Measurements from ENCODE around the gene PTPN4.
"Not testable (repeated sequence)": the region's sequence is repeated elsewhere in the genome, so short reads cannot be mapped to it uniquely, and the experiment has no call there.

The PTPN4 gene

DNA sequence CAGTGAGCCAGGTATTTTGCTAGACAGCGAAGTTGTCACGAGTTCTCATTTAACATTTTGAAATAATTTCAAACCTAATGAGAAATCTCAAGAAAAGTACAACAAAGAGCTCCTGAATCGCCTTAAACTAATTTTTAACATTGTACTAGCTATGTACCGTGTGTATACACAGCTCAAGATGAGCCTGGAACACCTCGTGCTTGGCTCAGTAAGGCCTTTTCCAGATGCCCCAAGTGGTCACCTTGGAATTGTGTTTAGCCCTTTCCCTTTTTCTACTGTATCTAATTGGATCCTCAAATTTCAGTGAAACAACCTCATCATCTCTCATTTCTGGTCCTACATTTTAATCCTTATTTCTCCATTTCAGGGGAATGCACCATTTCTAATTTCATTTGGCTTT lies 7.2 kb downstream of the PTPN4 start:
- DNase-seq (ENCODE audit: low spot score) = no peak

DNA sequence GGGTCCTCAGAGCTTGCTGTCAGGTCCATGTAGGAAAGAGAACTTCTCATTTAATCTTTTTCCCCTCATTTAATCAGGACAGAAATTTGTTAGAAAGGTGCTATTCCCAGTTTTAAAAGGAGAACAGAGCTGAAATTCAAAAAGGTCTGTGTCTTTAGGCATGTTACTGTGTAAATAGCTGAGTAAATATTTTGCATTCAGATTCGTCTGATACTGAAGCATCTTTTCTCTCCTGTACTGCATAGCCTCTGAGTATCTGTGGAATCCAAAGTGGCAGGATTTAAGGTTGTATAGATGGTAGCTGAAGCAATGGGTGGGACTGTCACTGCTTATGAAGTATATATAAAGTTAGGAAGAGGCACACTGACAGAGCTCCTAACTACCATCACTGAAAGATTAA lies 9.0 kb downstream of the PTPN4 start:
- DNase-seq (ENCODE audit: low spot score) = no peak

GRCh38 chr2:119769645-119770044 lies 9.9 kb downstream of the PTPN4 start:
- DNase-seq (ENCODE audit: low spot score) = no peak

GRCh38 chr2:119771331-119771730 lies 11.6 kb downstream of the PTPN4 start:
- no peak for DNase-seq (ENCODE audit: low spot score)

DNA sequence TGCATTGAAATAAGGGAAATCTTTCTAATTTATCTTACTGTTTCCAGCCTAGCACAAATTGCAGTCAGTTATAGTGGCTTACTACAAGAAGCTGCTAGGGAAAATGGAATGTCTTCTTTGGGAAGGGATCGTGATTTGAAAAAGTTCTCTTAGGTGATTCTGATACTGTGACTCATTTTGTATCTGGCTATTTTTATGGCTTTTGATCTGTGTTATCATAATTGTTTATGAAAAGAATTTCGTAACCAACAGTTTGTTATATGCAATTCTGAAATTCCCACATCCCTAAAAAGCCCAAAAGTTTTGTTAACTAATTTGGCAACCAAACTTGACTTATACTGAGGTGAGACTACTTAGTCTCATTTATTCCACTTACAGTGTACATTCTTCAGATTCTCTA lies 12.4 kb downstream of the PTPN4 start:
- DNase-seq (ENCODE audit: low spot score) = no peak

- no peak for DNase-seq (ENCODE audit: low spot score)
Observed at GRCh38 chr2:119772767-119773166, 13.0 kb downstream of the PTPN4 start.

DNA sequence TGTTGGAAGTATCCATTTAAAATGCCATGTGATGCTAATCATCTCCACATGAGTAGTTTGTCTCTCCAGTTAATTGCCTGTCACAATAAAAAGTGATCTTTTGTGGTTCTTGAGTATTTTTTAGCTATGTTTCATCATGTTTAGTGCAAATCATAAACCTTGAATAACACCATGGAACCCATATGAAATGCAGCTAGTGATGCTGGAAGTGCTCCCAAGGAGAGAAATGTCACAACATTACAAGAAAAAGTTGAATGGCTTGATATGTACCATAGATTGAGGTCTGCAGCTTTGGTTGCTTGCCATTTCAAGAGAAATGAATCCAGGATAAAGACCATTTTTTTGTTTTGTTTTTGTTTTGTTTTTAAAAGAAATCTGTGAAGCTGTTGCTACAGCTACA lies 14.3 kb downstream of the PTPN4 start:
- no peak for DNase-seq (ENCODE audit: low spot score)

- DNase-seq (ENCODE audit: low spot score) = no peak
Observed at GRCh38 chr2:119775102-119775501, 15.4 kb downstream of the PTPN4 start.

DNA sequence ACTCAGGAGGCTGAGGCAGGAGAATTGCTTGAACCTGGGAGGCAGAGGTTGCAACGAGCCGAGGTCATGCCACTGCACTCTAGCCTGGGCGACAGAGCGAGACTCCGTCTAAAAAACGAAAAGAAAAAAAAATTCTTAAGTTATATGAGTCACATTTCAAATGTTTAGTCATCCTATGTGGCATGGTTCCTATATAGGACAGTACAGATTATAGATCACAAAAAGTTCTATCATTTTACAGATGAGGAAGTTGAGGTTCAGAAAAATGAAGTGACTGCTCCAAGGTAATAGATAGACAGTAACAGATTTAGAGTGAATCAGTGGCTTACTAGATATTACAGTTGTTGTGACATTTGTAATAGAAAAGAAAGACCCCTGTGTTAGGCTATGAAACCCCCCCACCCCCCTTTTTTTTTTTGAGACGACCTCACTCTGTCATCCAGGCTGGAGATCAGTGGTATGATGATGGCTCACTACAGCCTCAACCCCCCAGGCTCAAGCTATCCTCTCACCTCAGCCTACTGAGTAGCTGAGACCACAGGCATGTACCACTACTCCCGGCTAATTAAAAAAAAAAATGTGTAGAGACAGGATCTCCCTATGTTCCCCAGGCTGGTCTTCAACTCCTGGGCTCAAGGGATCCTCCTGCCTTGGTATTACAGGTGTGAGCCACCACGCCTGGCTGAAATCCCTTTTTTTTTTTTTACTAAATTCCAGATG lies 22.7 kb downstream of the PTPN4 start:
- DNase-seq (ENCODE audit: low spot score) = no peak

- DNase-seq (ENCODE audit: low spot score) = no peak
Observed at GRCh38 chr2:119784876-119785275, 25.2 kb downstream of the PTPN4 start.

DNA sequence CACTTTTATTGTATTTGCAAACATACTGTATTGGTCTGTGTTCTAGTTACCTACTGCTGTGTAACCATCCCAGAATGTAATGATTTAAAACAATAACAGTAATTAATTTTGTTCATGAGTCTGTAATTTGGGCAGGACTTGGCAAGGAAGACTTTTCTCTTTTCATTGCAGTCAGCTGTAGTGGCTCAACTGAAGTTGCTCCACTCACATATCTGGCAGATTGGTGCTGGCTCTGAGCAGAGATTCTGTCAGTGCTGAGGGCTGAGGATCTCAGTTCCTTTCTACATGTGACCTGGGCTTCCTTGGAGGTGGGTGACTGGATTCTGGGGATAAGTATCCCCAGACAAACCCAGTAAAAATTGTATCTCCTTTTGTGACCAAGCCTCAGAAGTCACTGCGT lies 26.6 kb downstream of the PTPN4 start:
- no peak for DNase-seq (ENCODE audit: low spot score)

DNA sequence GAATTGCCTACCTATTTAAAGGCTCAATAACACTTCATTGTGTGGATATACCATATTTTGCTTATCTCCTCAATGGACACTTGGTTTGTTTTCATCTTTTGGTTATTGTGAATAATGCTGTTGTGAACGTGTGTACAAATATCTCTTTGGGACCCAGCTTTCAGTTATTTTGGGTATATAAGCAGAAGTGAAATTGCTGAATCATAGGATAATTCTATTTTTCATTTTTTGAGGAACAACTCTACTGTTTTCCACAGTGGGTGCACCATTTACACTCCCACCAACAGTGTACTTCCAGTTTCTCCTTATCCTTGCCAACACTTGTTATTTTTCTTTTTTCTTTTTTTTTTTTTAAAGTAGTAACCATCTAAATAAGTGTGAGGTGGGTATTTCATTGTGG lies 29.0 kb downstream of the PTPN4 start:
- DNase-seq (ENCODE audit: low spot score) = no peak

DNA sequence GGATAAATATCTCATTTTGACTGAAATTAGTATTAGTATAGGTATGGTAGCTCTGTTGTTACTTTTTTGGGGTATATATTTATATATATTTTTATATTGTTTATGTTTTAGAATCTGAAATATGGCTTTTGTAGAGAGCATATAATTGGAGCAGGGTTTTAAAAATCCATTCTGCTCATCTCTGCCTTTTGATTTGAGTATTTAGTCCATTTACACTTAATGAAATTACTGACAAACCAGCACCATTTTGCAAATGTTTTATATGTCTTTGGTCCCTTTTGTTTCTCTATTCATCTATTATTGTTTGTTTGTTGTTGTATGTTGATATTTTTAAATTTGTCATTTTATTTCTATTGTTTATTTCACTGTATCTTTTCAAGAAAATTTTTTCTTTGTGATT lies 30.7 kb downstream of the PTPN4 start:
- DNase-seq (ENCODE audit: low spot score) = no peak

DNA sequence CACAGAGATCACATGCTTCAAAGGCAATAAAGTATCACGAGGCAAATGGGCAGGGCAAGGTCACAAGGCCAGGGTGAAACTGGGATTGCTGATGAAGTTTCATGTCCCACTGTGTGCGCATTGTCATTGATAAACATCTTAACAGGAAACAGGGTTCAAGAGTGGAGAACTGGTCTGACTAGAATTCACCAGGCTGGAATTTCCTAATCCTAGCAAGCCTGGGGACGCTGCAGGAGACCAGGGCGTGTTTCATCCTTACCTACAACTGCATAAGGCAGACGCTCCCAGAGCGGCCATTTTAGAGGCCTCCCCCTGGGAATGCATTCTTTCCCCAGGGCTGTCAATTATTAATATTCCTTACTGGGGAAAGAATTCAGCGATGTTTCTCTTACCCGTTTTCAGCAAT lies 33.2 kb downstream of the PTPN4 start:
- DNase-seq (ENCODE audit: low spot score) = no peak

- DNase-seq (ENCODE audit: low spot score) = no peak
Observed at GRCh38 chr2:119794237-119794636, 34.5 kb downstream of the PTPN4 start.

GRCh38 chr2:119795309-119796303 lies 35.9 kb downstream of the PTPN4 start:
- no peak for DNase-seq (ENCODE audit: low spot score)

- no peak for DNase-seq (ENCODE audit: low spot score)
Observed at GRCh38 chr2:119800376-119800902, 40.7 kb downstream of the PTPN4 start.

DNA sequence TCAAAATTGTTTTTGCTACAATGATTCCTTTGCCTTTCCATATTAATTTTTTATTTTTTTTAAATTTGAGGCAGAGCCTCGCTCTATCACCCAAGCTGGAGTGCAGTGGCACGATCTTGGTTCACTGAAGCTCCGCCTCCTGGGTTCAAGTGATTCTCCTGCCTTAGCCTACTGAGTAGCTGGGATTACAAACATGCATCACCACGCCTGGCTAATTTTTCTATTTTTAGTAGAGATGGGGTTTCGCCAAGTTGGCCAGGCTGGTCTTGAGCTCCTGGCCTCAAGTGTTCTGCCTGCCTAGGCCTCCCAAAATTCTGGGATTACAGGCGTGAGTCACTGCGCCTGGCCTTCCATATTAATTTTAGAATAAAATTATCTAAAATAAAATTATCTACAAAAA lies 41.3 kb downstream of the PTPN4 start:
- no peak for DNase-seq (ENCODE audit: low spot score)

DNA sequence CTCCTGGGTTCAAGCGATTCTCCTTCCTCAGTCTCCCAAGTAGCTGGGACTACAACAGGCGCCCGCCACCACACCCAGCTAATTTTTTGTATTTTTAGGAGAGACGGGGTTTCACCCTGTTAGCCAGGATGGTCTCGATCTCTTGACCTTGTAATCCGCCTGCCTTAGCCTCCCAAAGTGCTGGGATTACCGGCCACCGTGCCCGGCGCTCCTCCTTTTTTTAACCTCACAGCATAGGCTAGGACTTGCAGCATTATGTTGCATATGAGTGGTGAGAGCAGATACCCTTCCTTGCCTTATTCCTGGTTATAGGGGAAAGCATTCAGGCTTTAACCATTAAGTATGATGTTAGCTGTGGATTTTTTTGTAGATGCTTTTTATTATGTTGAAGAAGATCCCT lies 42.3 kb downstream of the PTPN4 start:
- DNase-seq (ENCODE audit: low spot score) = not testable (repeated sequence)

DNA sequence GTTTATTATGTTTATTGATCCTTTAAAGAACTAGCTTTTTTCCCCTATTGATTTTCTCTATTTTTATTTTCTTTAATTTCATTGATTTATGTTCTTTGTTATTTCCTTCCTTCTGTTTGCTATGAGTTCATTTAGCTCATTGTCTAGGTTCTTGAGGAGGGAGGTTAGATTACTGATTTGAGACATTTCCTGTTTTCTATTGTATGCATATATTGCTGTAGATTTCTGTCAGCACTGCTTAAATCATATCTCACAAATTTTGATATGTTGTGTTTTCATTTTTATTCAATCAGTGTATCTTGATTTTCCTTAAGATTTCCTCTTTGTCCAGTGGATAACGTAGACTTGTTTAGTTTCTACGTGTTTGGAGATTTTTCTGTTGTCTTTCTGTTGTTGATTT lies 43.4 kb downstream of the PTPN4 start:
- no peak for DNase-seq (ENCODE audit: low spot score)

DNA sequence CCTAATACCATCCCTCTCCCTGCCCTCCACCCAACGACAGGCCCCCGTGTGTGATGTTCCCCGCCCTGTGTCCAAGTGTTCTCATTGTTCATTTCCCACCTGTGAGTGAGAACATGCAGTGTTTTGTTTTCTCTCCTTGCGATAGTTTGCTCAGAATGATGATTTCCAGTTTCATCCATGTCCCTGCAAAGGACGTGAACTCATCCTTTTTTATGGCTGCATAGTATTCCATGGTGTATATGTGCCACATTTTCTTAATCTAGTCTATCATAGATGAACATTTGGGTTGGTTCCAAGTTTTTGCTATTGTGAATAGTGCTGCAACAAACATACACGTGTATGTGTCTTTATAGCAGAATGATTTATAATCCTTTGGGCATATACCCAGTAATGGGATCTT lies 44.7 kb downstream of the PTPN4 start:
- DNase-seq (ENCODE audit: low spot score) = not testable (repeated sequence)

DNA sequence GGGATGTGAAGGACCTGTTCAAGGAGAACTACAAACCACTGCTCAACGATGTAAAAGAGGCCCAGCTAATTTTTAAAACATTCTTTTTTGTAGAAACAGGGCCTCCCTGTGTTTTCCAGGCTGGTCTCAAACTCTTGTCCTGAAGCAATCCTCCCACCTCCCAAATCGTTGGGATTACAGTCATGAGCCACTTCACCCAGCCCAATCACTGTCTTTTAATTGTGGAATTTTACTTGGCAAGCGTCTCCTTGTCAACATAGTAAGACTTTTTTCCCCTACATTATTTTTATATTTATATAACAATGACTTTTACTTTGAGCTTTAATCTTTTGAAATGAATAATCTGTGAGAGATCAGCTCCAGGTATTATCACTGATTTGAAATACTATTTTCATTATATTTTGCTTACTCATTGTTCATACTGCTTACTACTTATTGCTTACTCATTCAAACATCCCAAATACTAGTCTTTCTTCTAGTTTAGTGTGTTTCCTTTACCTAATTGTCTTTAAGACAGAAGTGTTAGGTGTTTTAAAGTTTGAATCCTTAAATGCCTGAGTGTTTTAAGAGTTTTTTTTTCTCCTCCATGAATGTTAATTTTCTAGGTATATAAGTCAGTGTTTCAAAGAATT lies 48.9 kb downstream of the PTPN4 start:
- DNase-seq (ENCODE audit: low spot score) = no peak
